Heart left ventricle (tissue), 13 donors: Measurements from ENCODE around the gene PSAPL1.

Source experiments
- POLR2A ChIP-seq, 2 donors: fragments of 450-650 bp; IDR thresholded peaks; one replicate each; pipeline ENCODE4 v1.6.1; 2017; ENCODE audit warnings: antibody characterized with exemption in 2 of 2, mild to moderate bottlenecking in 2 of 2, moderate library complexity in 2 of 2
- TF ChIP-seq, protein P1 (sequence below), 12 donors: fragments of 200-600 bp; sonication (generic) in 4 of 12; IDR thresholded peaks; one replicate each; pipeline versions ENCODE4 v1.5.0 to v1.8.0; 2018 to 2022; ENCODE audit warnings: antibody characterized with exemption in 12 of 12, mild to moderate bottlenecking in 5 of 12
- donor health status: ischemic (EF 13 %, LVEDD 7.1; RV severe dilation, severe dysfunction).
- donor health status: DM: no; HTN: yes; CAD: no.
- donor health status: DM: no; HTN: no; CAD: no.
- donor health status: ischemic (EF 25% LVEDD 6.9; RV normal size, moderate dysfunction).
- donor health status: ischemic (EF 25% LVEDD 5.7; RV mildly dilated, moderate dysfunction).
- donor health status: ischemic (EF 35%, LVEDD 5.7; RV mildly dilated, moderate dysfunction).
- donor health status: nonischemic (EF 11% LVEDD 7.7; RV severe dilation, severe dysfunction).
- donor health status: DM: yes; HTN: yes; CAD: no.
- donor health status: PGD.
- donor health status: ischemic (EF 29% LVEDD 5.4; RV normal size, mild dysfunction).
- donor health status: nonischemic (EF 23%, LVEDD 6.1; RV moderate dilation, normal function).

DNA sequence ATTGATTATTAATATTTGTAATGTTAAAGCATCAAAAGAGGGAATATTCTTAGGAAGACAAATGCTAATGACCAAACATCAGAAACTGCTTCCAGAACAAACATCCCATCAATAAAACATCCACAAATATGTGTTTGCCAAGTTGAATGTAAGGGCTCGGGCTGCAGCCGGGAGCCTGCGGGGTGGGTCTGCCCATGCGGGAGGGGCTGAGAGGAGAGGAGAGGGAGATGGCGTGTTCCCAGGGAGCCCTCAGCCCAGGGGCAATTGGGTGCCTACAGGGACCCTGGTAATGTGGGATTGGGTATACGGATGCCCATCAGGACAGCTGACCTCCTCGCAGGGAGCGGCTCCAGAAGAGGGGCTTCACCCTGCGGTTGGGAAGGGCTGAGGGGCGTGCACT is 38.4 kb upstream of the PSAPL1 start:
- TF ChIP-seq, protein P1, sequence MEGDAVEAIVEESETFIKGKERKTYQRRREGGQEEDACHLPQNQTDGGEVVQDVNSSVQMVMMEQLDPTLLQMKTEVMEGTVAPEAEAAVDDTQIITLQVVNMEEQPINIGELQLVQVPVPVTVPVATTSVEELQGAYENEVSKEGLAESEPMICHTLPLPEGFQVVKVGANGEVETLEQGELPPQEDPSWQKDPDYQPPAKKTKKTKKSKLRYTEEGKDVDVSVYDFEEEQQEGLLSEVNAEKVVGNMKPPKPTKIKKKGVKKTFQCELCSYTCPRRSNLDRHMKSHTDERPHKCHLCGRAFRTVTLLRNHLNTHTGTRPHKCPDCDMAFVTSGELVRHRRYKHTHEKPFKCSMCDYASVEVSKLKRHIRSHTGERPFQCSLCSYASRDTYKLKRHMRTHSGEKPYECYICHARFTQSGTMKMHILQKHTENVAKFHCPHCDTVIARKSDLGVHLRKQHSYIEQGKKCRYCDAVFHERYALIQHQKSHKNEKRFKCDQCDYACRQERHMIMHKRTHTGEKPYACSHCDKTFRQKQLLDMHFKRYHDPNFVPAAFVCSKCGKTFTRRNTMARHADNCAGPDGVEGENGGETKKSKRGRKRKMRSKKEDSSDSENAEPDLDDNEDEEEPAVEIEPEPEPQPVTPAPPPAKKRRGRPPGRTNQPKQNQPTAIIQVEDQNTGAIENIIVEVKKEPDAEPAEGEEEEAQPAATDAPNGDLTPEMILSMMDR (IDR thresholded peaks at IDR 0.05): no peak
- no peak for TF ChIP-seq POLR2A (IDR thresholded peaks at IDR 0.05)
